GM19193 (cell line): ENCODE results near the gene SNX32.

ENCODE experiments used
- POLR2A ChIP-seq: IDR thresholded peaks from 4 replicates; pipeline ENCODE4 v1.6.1; 2011; ENCODE audit not compliant: insufficient read depth, insufficient read length; ENCODE audit errors: extremely low read depth

The SNX32 gene

DNA sequence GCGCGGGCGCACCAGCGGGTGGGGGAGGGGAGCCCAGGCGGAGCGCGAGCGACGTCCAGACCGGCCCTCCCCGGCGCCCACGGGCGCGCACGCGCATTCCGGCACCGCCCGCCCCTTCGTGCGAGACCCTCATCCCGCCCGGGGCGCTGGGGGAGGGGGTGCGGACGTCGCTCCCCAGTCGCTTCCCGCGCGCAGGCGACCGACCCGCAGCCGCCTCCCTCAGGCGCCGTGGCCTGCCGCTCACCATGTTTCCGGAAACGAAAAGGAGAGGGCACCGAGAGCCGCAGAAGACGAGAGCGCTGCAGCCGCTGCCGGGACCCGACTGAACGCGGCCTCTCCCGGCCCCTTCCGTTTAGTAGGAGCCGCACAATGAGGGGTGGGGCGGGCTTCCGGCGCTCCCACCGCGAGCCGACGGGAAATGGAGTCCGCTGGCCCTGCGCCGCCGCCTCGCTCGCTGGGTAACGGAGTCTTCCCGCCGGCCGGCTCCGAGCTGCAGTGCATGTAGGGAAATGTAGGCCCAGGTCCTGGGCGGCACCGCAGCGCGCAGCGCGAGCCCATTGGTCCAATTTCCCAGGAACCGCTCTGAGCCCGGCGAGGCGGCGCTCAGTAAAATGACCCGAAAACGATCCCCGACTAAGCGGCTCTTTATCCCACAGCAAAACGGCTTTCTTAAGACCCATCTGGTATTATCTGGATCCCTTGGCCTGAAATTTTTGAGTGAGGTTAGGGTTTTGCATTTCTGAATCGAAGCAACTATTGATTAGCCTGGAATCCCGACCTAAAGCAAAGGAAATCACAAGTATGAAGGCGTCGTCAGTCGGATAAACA lies 24.3 kb downstream of the SNX32 start, which contains the start of gene CFL1:
CFL1 (minus strand) TSS at position 328 of the 828 bp plus-strand sequence; CDS start at position 247, 81 bp downstream.
- TF ChIP-seq POLR2A, result peak; percentile 99

DNA sequence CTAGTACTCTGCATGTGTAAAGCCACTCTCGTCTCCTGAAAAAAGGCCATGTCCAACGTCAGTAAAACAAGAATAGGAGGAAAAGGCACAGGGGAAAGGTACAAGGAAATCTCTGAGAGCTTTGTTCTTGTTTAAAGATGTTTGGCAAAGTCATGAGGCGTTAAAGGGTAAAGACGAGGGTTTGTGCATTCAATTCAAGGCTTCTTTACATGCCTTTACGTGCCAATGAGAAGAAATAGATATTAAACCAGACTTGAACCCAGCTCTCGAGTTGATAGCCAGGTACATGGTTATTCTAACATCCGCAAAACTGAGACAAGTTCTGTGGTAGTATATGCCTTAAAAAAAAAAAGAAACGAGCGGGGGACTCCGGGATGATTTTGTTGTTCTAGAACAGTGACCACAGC lies 24.9 kb downstream of the SNX32 start:
- no peak for TF ChIP-seq POLR2A

DNA sequence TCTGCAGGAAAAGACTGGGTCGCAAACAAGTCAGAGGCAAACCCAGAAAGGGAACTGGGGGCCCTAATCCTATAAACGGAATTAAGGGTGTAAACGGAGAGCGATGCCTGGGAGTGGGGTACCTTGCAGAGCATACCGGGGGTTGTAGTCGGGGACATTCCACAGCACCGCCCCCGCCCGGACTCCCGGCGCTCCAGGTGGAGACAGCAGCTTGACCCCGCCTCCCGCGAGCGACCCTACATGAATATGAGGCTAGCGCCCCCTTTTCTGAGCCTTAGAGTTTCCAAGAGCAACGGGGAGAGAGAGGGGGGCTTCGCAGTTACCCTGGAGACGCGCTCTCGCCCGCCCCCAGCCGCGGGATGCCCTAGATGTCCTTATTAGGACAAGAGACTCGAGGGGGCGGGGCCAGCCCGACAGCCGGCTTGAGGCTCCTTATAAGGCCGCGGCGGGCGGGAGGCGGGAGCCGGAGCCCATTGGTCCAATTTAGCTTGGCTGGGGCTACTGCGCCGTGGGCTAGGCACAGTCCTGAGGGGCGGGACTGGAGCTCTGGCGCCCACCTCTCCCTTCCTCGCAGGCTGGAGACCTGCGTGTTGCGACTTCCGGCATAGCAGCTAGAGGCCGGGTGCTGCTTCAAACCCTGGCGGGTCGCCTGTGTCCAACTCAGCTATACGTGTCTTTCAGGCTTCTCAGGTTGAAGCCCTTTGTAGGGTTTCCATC lies 25.5 kb downstream of the SNX32 start:
- peak; percentile 96 for TF ChIP-seq POLR2A

- no peak for TF ChIP-seq POLR2A
Observed at GRCh38 chr11:65859812-65860277, 26.1 kb downstream of the SNX32 start.

DNA sequence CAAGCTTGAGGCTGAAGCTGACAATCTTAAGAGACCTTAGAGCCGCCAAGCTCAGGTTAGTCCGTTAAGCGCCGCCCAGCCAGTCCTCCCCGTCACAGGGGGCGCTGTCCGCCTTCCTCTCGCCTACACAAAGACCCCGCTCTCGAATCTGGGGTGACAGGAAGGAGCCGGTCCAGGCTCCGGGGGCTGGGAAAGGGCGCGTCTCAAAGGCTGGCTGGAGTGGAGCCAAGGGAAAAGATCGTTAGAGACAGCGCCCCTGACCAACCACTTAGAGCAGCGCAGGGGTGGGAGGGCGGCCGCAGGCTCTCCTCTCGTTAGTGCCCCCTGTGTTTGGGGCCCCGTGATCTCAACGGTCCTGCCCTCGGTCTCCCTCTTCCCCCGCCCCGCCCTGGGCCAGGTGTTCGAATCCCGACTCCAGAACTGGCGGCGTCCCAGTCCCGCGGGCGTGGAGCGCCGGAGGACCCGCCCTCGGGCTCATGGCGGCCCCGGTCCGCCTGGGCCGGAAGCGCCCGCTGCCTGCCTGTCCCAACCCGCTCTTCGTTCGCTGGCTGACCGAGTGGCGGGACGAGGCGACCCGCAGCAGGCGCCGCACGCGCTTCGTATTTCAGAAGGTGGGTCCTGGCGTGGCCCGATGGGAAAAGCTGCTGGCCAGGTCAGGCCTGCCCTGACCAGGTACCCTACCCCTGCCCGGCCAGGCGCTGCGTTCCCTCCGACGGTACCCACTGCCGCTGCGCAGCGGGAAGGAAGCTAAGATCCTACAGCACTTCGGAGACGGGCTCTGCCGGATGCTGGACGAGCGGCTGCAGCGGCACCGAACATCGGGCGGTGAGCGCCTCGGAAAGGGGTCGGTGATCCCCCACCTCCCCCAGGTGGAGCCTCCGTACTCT lies 26.8 kb downstream of the SNX32 start, which contains the start of gene MUS81:
MUS81 (plus strand) TSS at position 156 of the 887 bp plus-strand sequence; CDS start at position 477, 321 bp downstream.
- TF ChIP-seq POLR2A, result peak; percentile 80

DNA sequence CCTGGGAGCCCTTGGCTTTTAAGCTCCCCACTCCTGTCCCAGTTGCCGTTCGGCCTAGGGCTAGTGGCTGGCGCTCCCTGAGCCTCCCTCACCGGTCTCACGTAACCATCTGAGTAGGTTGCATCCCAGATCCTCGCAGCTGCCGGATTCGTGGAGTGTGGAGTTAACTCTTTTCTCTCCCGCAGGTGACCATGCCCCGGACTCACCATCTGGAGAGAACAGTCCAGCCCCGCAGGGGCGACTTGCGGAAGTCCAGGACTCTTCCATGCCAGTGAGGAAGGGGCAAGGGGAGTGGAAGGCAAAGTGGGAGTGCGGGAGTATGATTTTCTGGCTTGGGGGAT lies 27.4 kb downstream of the SNX32 start:
- no peak for TF ChIP-seq POLR2A

- TF ChIP-seq POLR2A, result no peak
Observed at GRCh38 chr11:65861533-65862183, 27.9 kb downstream of the SNX32 start.

- no peak for TF ChIP-seq POLR2A
Observed at GRCh38 chr11:65862191-65862735, 28.5 kb downstream of the SNX32 start.

- no peak for TF ChIP-seq POLR2A
Observed at GRCh38 chr11:65862941-65863888, 29.5 kb downstream of the SNX32 start.

DNA sequence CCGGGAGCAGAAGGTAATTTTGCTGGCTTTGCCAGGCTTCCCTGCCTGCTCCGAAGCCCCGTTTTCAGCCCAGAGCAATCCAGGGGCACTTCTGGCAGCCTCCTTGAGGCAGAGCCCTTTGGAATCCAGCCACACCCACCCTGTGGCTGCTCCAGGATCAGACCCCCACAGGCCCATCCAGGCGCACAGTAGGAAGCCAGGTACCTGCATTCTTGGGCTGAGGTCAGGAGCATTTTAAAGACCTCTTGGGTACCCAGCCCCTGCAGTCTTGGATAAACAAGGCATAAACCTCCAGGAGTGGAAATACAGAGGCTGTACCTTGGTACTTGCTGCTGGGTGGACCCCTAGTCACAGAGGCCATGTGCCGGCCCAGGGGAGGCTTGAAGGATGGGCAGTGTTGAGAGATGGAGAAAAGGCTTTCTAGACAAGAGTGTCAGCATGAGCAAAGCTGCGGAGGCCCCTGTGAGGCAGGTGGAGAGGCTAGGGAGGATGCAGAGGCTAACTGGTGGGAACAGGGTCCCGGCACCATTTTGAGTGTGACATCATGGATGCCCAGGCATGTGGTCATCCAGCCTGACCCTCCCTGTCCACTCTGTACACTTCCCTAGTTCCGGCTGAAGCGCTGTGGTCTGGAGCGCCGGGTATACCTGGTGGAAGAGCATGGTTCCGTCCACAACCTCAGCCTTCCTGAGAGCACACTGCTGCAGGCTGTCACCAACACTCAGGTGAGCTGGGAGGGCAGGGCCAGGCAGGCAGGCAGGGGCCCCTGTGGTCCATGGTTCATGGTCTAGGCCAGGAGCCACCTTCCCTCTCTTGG lies 30.3 kb downstream of the SNX32 start:
- peak; percentile 21 for TF ChIP-seq POLR2A

- TF ChIP-seq POLR2A, result no peak
Observed at GRCh38 chr11:65864706-65865471, 31.1 kb downstream of the SNX32 start.
